Astrocyte (in vitro differentiated cells and primary cell): ENCODE results near the gene CLEC3B. TPM values are rescaled to one million over a fixed set of nuclear protein-coding genes. Genes with fewer than 3 reads are reported as not detected.

Source experiments
- DNase-seq: peaks from one replicate; pipeline ENCODE4 v3.0.0-alpha.2; 2010; ENCODE audit warnings: low read depth
- FAIRE-seq: peaks from 2 replicates; lab custom pipeline; 2011; peaks lifted over from hg19 to GRCh38; lab: Jason Lieb, UNC
- H2AFZ ChIP-seq: 2 replicates; pipeline ENCODE4 v1.6.0; 2012; ENCODE audit warnings: low read depth, low read length, inconsistent platforms
- H3K27ac ChIP-seq: 2 replicates; pipeline ENCODE4 v1.5.1; 2011; ENCODE audit warnings: low read depth, low read length, inconsistent platforms
- H3K27me3 ChIP-seq: 2 replicates; pipeline ENCODE4 v1.6.0; 2011; ENCODE audit warnings: low read length, inconsistent platforms; ENCODE audit not compliant: insufficient read depth
- H3K36me3 ChIP-seq: 2 replicates; pipeline ENCODE4 v1.5.1; 2011; ENCODE audit warnings: low read length, inconsistent platforms; ENCODE audit not compliant: insufficient read depth
- H3K4me1 ChIP-seq: 2 replicates; pipeline ENCODE4 v1.5.1; 2011; ENCODE audit warnings: low read length, inconsistent platforms; ENCODE audit not compliant: insufficient read depth
- H3K4me2 ChIP-seq: 2 replicates; pipeline ENCODE4 v1.6.0; 2012; ENCODE audit warnings: low read length, inconsistent platforms
- H3K4me3 ChIP-seq: 2 replicates; pipeline ENCODE4 v1.5.1; 2011; ENCODE audit warnings: low read depth, mild to moderate bottlenecking, low read length, inconsistent platforms; ENCODE audit not compliant: insufficient read depth
- H3K79me2 ChIP-seq: 2 replicates; pipeline ENCODE4 v1.6.0; 2012; ENCODE audit warnings: mild to moderate bottlenecking, low read length, inconsistent platforms; ENCODE audit not compliant: insufficient read depth
- H3K9ac ChIP-seq: 2 replicates; pipeline ENCODE4 v1.6.0; 2012; ENCODE audit warnings: mild to moderate bottlenecking, low read length, inconsistent platforms
- H3K9me3 ChIP-seq: 2 replicates; pipeline ENCODE4 v1.5.1; 2012; ENCODE audit warnings: low read depth, mild to moderate bottlenecking, low read length, inconsistent platforms; ENCODE audit not compliant: insufficient read depth
- H4K20me1 ChIP-seq: 2 replicates; pipeline ENCODE4 v1.6.0; 2012; ENCODE audit warnings: low read length, inconsistent platforms; ENCODE audit not compliant: insufficient read depth
- H3K27ac Mint-ChIP-seq: one replicate; pipeline ENCODE4 v1.8.0; 2021; ENCODE audit warnings: mild to moderate bottlenecking, mixed read lengths; ENCODE audit not compliant: unreplicated experiment
- H3K27me3 Mint-ChIP-seq: one replicate; pipeline ENCODE4 v1.8.0; 2021; ENCODE audit warnings: low read depth, mixed read lengths; ENCODE audit not compliant: unreplicated experiment
- H3K36me3 Mint-ChIP-seq: one replicate; pipeline ENCODE4 v1.8.0; 2021; ENCODE audit warnings: low read depth, mixed read lengths; ENCODE audit not compliant: unreplicated experiment
- H3K4me1 Mint-ChIP-seq: one replicate; pipeline ENCODE4 v1.8.0; 2021; ENCODE audit warnings: low read depth, mixed read lengths; ENCODE audit not compliant: unreplicated experiment
- H3K4me3 Mint-ChIP-seq: one replicate; pipeline ENCODE4 v1.8.0; 2021; ENCODE audit warnings: mild to moderate bottlenecking, moderate library complexity, mixed read lengths; ENCODE audit not compliant: unreplicated experiment
- H3K9me3 Mint-ChIP-seq: one replicate; pipeline ENCODE4 v1.8.0; 2021; ENCODE audit warnings: mild to moderate bottlenecking, mixed read lengths; ENCODE audit not compliant: unreplicated experiment
- EZH2 ChIP-seq: IDR thresholded peaks from 2 replicates; pipeline ENCODE4 v1.6.1; 2012; ENCODE audit warnings: mild to moderate bottlenecking, low read length, inconsistent platforms; ENCODE audit not compliant: insufficient read depth
- total RNA-seq: library from RNA; stranded (reverse); gene quantifications from 2 replicates; pipeline ENCODE4 v1.2.1, GENCODE V29; 2021
- TF ChIP-seq, protein P1 (sequence below): IDR thresholded peaks from 2 replicates; pipeline ENCODE4 v1.5.1; 2011; ENCODE audit warnings: low read depth, mild to moderate bottlenecking, inconsistent platforms, low read length, moderate library complexity; ENCODE audit not compliant: insufficient read depth

The CLEC3B gene
- total RNA-seq, 1 donor from 2014 or later: 0.32 TPM

DNA sequence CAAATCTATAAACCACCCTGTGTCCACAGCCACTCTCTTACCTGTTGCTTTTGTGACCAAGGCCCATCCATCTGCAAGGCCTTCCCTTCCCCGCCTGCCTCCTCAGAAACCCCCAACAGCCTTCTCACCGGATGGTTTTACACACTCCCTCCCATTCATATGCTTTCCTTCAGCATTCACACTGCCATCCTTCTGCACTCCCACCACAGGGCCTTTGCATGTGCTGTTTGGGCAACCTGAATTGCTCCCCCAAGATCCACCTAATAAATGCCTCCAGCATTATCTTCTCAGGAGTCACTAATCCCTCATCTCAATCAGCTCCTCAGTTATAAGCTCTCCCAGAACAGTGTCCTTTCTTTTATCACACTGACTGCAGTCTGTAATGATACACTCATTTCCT is 6.0 kb downstream of the CLEC3B start:
- Histone ChIP-seq H2AFZ (no peak overlapping the region), H4K20me1 (no peaks in the 10 kb centered on the region), H3K4me1 (peaks cover 10% of the 10 kb centered on the region), H3K79me2 (no peaks in the 10 kb centered on the region), H3K27ac (no peak overlapping the region), H3K27me3 (peaks cover 2% of the 10 kb centered on the region), H3K4me2 (no peak overlapping the region), H3K4me3 (no peak overlapping the region), H3K9me3 (no peaks in the 10 kb centered on the region), H3K9ac (no peak overlapping the region), H3K36me3 (no peaks in the 10 kb centered on the region)
- Mint-ChIP-seq H3K4me1 (peaks cover 14% of the 10 kb centered on the region), H3K9me3 (peaks cover 3% of the 10 kb centered on the region), H3K27me3 (peaks cover 49% of the 10 kb centered on the region), H3K4me3 (no peak overlapping the region), H3K36me3 (peaks cover 6% of the 10 kb centered on the region), H3K27ac (no peak overlapping the region)
- DNase-seq: no peak
- no peak for FAIRE-seq
- no peak for TF ChIP-seq EZH2
- TF ChIP-seq, protein P1, sequence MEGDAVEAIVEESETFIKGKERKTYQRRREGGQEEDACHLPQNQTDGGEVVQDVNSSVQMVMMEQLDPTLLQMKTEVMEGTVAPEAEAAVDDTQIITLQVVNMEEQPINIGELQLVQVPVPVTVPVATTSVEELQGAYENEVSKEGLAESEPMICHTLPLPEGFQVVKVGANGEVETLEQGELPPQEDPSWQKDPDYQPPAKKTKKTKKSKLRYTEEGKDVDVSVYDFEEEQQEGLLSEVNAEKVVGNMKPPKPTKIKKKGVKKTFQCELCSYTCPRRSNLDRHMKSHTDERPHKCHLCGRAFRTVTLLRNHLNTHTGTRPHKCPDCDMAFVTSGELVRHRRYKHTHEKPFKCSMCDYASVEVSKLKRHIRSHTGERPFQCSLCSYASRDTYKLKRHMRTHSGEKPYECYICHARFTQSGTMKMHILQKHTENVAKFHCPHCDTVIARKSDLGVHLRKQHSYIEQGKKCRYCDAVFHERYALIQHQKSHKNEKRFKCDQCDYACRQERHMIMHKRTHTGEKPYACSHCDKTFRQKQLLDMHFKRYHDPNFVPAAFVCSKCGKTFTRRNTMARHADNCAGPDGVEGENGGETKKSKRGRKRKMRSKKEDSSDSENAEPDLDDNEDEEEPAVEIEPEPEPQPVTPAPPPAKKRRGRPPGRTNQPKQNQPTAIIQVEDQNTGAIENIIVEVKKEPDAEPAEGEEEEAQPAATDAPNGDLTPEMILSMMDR: no peak

DNA sequence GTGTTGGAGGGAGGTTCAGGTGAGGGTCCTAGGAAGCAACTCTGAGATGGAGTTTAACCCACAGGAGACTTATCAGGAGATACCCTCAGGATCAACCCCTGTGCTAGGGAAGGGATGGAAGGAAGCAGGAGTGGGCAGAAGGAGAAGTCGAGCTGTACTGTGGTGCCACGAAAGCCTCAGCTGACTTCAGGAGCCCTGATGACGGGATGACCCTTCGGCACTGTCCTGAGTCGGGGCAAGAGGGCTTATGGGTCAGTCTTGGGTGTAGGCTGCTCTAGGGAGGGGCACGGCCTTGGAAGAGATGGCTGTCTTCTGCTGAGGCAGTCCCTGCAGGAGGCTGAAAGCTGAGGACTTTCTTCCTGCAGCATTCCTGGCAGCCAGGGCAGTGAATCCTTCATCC is 7.7 kb downstream of the CLEC3B start:
- H3K27me3 Mint-ChIP-seq: peaks cover 50% of the 10 kb centered on the region
- peaks cover 4% of the 10 kb centered on the region for H3K36me3 Mint-ChIP-seq
- TF ChIP-seq, protein P1: no peak
- TF ChIP-seq EZH2: no peak
- Histone ChIP-seq H3K27ac (no peak overlapping the region), H3K36me3 (no peaks in the 10 kb centered on the region), H3K4me3 (no peak overlapping the region), H3K4me2 (no peak overlapping the region), H2AFZ (no peak overlapping the region), H3K4me1 (peaks cover 9% of the 10 kb centered on the region), H3K9ac (no peak overlapping the region), H3K9me3 (no peaks in the 10 kb centered on the region), H4K20me1 (no peaks in the 10 kb centered on the region), H3K79me2 (no peaks in the 10 kb centered on the region), H3K27me3 (peaks cover 2% of the 10 kb centered on the region)
- H3K4me3 Mint-ChIP-seq: no peak overlapping the region
- FAIRE-seq (no peak), DNase-seq (no peak)
- peaks cover 3% of the 10 kb centered on the region for H3K9me3 Mint-ChIP-seq
- H3K27ac Mint-ChIP-seq: no peak overlapping the region
- peaks cover 14% of the 10 kb centered on the region for H3K4me1 Mint-ChIP-seq

DNA sequence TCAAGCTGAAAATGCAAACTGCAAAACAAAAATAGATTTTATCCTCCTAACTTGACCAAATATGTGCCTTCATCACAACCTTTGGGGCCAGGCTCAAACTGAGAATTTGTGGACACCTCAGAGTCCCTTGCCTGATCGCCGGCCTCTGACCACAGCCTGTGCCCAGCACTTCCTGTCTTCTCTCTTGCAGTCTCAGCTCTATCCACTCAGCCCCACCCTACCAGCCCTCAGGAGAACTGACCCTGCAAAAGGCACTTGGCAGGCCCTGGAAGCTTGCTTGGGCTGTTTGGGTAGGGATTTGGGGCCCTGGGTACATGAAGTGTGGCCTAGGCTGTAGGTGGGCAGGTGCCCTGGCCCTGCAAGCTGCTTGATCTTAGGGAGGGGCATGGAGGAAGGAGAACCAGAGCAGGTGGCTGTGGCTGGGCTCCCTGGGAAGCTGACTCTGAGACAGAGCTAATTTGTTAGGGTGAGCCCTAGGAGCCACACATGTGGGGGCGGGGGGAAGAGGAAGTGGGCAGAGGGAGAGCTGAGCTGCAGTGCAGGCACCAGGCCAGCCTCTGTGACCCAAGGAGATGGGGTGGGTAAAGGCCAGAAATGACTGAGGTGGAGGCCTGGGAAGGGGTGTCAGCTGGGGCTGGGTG is 8.6 kb downstream of the CLEC3B start:
- no peak overlapping the region for H3K27ac Mint-ChIP-seq
- no peaks in the 10 kb centered on the region for H3K36me3 ChIP-seq
- no peaks in the 10 kb centered on the region for H3K79me2 ChIP-seq
- no peak overlapping the region for H3K4me3 ChIP-seq
- H3K9me3 Mint-ChIP-seq: peaks cover 3% of the 10 kb centered on the region
- H3K4me3 Mint-ChIP-seq: no peak overlapping the region
- peaks cover 48% of the 10 kb centered on the region for H3K27me3 Mint-ChIP-seq
- no peak for FAIRE-seq
- H3K4me2 ChIP-seq: no peak overlapping the region
- H3K27me3 ChIP-seq: peaks cover 2% of the 10 kb centered on the region
- H3K27ac ChIP-seq: no peak overlapping the region
- peaks cover 11% of the 10 kb centered on the region for H3K4me1 Mint-ChIP-seq
- no peak overlapping the region for H3K9ac ChIP-seq
- no peak for DNase-seq
- no peak overlapping the region for H2AFZ ChIP-seq
- H3K36me3 Mint-ChIP-seq: peaks cover 4% of the 10 kb centered on the region
- TF ChIP-seq, protein P1: no peak
- TF ChIP-seq EZH2: no peak
- H4K20me1 ChIP-seq: no peaks in the 10 kb centered on the region
- peaks cover 4% of the 10 kb centered on the region for H3K4me1 ChIP-seq
- H3K9me3 ChIP-seq: no peaks in the 10 kb centered on the region
